HG03571 (cell line): Measurements from ENCODE around the gene PPP2R2C.

ENCODE experiments used
- ATAC-seq: cut with Tn5 transposase; IDR thresholded peaks from one replicate; pipeline ENCODE4 v1.9.1; 2021; ENCODE audit not compliant: unreplicated experiment

Gene PPP2R2C

GRCh38 chr4:6472387-6473263 lies at the start of gene PPP2R2C:
Gene PPP2R2C, minus strand, starts transcription at chr4:6472614. Its CDS starts 385 bp downstream, at chr4:6472229.
- ATAC-seq = no peak

- no peak for ATAC-seq
Measured at GRCh38 chr4:6520978-6521377, 48.6 kb upstream of the PPP2R2C start.

- no peak for ATAC-seq
Measured at GRCh38 chr4:6520051-6520636, 47.7 kb upstream of the PPP2R2C start.

GRCh38 chr4:6517171-6517570 lies 44.8 kb upstream of the PPP2R2C start:
- no peak for ATAC-seq

- no peak for ATAC-seq
Measured at GRCh38 chr4:6516762-6517161, 44.3 kb upstream of the PPP2R2C start.

- no peak for ATAC-seq
Measured at GRCh38 chr4:6516281-6516680, 43.9 kb upstream of the PPP2R2C start.

- ATAC-seq = no peak
Measured at GRCh38 chr4:6513678-6514077, 41.3 kb upstream of the PPP2R2C start.

GRCh38 chr4:6509587-6509986 lies 37.2 kb upstream of the PPP2R2C start:
- no peak for ATAC-seq

GRCh38 chr4:6507345-6507744 lies 34.9 kb upstream of the PPP2R2C start:
- no peak for ATAC-seq

GRCh38 chr4:6506616-6507140 lies 34.3 kb upstream of the PPP2R2C start:
- no peak for ATAC-seq

GRCh38 chr4:6504900-6505496 lies 32.6 kb upstream of the PPP2R2C start:
- ATAC-seq = no peak

GRCh38 chr4:6502747-6503465 lies 30.5 kb upstream of the PPP2R2C start:
- no peak for ATAC-seq

GRCh38 chr4:6502147-6502546 lies 29.7 kb upstream of the PPP2R2C start:
- no peak for ATAC-seq

GRCh38 chr4:6501171-6501570 lies 28.8 kb upstream of the PPP2R2C start:
- no peak for ATAC-seq

GRCh38 chr4:6500481-6501140 lies 28.2 kb upstream of the PPP2R2C start:
- no peak for ATAC-seq

- no peak for ATAC-seq
Measured at GRCh38 chr4:6499238-6499600, 26.8 kb upstream of the PPP2R2C start.

- no peak for ATAC-seq
Measured at GRCh38 chr4:6498511-6499237, 26.3 kb upstream of the PPP2R2C start.

- ATAC-seq = no peak
Measured at GRCh38 chr4:6497796-6498195, 25.4 kb upstream of the PPP2R2C start.

- ATAC-seq = no peak
Measured at GRCh38 chr4:6495736-6496135, 23.3 kb upstream of the PPP2R2C start.

GRCh38 chr4:6495296-6495590 lies 22.8 kb upstream of the PPP2R2C start:
- ATAC-seq = no peak
